NCI-H69 (cell line): ENCODE results near the gene ACBD6.

Experiments used
- DNase-seq: peaks from one replicate; lab custom pipeline; 2025; lab: John Stamatoyannopoulos, UW

Gene ACBD6

GRCh38 chr1:180291004-180291403, 211.4 kb downstream of the ACBD6 start:
- DNase-seq = no peak

- DNase-seq = no peak
These were observed 211.9 kb downstream of the ACBD6 start for GRCh38 chr1:180290265-180291001.

GRCh38 chr1:180288940-180289339, 213.4 kb downstream of the ACBD6 start:
- DNase-seq = no peak

DNA sequence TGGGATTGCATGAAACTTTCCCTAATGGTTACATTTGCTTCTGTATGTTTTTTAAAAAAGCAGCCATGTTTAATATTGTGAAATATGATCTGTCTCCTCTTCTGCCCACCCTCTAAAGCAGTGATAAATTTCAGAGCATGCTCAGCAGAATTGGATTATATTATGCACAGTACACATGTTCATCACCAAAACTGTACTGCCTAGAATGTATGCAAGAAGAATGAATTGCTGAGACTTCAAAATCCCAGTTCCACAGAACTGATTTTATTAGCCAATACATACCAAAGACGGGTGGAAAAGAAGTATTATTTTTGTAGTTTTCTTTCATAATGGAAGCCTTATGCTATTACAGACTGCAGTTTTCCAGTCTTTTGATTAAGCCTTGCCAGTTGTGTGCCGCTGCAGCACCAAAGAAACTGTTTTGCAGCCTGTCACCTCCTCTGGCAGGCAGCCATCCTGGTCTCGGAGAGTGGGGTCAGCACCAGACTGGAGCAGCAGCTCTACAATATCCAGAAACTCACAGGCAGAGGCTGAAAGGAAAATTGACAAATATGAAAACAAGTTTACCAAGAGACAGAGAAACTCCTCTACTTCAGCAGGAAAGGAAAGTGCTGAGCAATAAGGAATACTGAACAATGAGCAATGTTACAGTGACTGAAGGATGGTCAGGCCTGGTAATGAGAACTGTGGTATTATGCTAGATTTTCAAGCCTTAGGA, 214.2 kb downstream of the ACBD6 start:
- no peak for DNase-seq

GRCh38 chr1:180286417-180286816, 216.0 kb downstream of the ACBD6 start:
- DNase-seq = no peak

DNA sequence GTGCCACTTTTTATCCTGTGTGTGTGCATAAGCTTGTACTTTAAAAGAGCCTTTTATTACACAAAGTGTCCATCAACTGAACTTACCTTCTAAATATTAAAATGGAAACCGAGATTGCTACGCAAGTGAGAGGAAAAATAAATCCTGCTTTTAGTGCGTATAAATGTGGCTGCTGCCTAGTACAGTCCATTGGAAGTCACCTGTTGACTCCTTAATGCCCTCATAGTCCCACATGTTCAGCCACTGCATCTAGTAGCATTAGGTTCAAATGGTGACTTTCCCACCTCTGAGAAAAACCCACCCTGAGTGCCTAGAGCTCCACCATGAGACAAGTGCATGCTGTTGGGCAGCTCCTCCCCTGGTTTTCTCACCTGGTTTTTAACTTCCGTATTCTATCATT, 219.3 kb downstream of the ACBD6 start:
- no peak for DNase-seq

DNA sequence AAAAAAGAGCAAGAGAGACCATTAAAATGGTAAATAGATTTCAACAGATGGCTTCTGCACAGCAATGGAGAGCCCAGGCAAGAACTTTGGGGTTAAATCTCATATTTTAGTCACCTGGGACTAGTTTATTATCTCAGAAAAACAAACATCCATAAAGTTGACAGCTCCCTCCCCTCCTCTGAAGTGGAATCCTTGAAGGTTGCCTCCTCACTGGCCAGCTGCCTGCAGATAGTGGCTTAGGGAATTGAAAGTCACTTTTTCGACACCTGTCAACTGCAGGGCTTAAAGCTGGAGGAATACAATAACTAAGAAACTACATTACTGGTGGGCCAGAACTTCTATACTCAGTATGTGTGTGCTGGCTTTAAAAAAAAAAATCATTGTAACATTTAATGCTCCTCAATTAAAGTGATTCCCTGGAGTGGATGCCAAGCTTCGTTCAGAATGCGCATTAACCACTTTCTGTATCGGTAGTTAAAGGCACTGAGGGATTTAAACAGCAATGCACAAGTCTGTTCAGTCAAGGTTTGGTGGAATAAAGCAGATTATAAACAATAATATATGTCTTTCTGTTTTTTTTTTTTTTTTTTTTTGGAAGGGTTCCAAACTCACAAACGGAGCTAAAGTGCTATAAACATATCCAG, 219.9 kb downstream of the ACBD6 start:
- DNase-seq = peak; percentile 65

DNA sequence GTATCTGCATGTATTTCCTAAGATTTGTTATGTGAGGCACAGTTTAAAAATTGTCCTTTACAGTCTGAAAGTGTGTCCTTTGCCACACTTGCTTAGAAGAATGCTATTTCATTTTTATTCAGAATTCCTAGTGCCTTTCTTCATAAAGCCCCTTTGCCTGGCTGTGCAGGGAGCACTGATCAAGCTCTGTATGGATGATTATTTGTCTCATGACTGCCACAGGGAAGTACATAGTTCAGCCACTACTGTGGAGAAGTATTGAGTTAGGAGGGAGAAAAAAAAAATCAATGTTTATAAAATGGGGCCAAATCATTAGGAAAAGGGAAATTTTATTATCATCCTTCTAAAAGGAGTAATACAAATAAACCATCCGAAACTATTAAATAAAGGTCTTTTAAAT, 220.9 kb downstream of the ACBD6 start:
- DNase-seq = no peak

DNA sequence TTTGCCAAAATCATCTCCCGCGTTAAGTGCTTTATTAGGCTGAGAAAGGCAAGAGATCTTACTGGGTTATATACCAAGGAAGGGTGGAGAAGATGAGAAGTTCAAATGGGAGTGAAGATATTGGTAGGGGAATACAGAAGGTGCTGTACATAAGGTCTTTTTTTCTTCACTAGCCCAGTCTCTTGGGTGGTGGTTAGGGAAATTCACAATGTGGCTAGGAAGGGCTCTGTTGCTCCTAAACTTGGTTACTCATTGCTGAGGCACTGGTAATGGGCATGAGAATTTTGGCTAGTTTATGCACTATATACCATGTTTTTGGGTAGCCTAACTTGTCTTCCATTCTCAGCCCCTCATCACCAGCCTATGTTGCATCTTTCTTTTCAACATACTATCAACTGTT, 221.8 kb downstream of the ACBD6 start:
- no peak for DNase-seq

DNA sequence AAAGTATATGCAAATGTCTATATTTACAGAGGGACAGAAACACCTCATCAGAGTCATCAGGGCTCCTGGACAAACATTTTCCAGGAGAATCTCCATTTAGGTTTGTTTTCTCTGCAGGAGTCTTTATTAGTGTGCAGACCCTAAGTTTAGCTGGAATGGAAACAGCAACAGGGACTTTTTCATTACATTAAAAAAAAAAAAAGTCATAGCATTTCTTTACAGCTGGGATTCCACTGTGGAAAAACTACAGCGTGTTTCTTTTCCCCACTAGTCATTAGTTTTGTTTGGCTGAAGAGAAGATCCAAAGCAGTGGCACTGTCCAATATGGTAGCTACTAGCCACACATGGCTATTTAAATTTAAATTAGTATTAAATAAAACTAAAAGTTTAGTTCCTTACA, 222.7 kb downstream of the ACBD6 start:
- DNase-seq = no peak

GRCh38 chr1:180278596-180279395, 223.6 kb downstream of the ACBD6 start:
- DNase-seq = no peak

DNA sequence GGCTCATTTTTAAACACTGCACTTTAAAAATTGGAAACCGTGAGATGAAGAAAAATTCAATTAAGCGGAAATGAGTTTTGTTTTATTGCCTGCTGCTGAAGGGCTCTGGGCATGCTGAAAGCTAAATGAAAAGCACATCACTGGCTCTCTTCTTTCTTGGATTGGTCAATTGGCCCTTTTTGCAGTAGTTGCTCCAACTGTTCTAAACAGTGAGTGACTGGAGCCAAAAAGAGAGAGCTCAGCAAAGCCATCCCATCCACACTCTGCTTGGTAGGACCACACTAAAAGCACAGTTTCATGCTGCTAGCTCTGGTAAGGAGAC, 224.2 kb downstream of the ACBD6 start:
- no peak for DNase-seq

- DNase-seq = no peak
These were observed 224.7 kb downstream of the ACBD6 start for GRCh38 chr1:180277476-180278193.

GRCh38 chr1:180275726-180276125, 226.7 kb downstream of the ACBD6 start:
- no peak for DNase-seq

- no peak for DNase-seq
These were observed 228.2 kb downstream of the ACBD6 start for GRCh38 chr1:180274221-180274620.

DNA sequence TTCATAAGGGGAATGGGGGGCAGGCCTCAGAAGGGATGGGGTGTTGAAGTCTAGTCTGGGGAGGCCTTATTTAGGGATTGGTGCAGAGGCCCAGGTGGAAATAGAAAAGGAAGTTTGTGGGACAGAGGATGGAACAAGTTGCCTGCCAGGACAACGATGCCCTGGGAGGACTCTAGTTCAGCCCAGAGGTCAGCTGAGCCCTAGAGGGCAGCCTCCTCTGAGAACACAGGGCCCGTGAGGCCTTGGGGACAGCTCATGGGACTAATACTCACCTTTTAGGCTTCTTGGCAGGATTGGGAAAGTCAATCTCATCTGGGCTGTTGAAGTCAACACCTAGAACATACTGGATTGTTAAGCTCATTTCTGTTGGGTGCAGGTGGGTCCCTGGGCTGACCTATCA, 229.3 kb downstream of the ACBD6 start:
- DNase-seq = no peak

- no peak for DNase-seq
These were observed 230.0 kb downstream of the ACBD6 start for GRCh38 chr1:180272395-180272794.

- DNase-seq = no peak
These were observed 230.8 kb downstream of the ACBD6 start for GRCh38 chr1:180271272-180272255.

DNA sequence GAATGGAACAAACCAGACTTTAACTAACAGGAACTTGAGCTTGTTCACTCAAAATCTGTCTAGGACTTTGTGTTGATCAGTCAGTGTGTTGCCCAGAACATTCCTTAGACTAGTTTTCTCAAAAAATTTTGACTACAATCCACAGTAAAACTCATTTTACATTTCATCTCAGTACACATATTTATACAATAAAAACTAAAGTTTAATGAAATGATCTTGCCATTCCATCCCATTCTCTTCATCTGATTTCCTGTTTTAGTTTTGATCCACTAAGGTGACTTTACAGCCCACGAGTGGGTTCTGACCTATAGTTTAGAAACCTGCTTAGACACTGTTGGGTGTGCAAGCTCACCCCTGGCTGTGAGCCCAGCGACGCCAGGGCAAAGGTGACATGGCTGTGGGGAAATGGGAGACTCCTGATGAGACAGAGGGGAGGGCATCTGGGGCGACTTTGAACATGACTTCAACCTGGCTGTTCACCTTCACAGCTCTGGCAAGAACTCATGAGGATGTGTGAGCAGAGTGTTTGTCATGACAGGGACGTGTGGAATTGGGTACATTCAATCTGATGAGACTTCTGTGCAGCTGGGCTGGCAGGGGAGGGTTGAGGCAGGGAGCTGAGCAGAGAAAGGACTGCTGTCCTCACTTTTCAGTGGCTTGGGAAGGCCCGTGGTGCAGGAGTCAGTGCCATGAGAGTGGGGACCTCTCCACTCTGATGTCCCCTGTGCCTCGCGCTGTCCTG, 231.7 kb downstream of the ACBD6 start:
- DNase-seq = no peak
